Stomach (tissue), 4 donors: ENCODE data around the gene MAGEA4.
A peak's percentile ranks its signal among the peaks of the same experiment; 100 is the strongest.

ENCODE experiments used
- POLR2A ChIP-seq, 4 donors: fragments of 450-650 bp; IDR thresholded peaks; one replicate each; pipeline ENCODE4 v1.6.1; 2016; ENCODE audit warnings: antibody characterized with exemption in 4 of 4, control low read depth in 2 of 4, mild to moderate bottlenecking in 1 of 4, moderate library complexity in 1 of 4
- POLR2AphosphoS5 ChIP-seq, 3 donors: sonication (generic); formaldehyde crosslinking; IDR thresholded peaks; one replicate each; pipeline ENCODE4 v1.6.1; 2016; ENCODE audit warnings: antibody characterized with exemption in 3 of 3

DNA sequence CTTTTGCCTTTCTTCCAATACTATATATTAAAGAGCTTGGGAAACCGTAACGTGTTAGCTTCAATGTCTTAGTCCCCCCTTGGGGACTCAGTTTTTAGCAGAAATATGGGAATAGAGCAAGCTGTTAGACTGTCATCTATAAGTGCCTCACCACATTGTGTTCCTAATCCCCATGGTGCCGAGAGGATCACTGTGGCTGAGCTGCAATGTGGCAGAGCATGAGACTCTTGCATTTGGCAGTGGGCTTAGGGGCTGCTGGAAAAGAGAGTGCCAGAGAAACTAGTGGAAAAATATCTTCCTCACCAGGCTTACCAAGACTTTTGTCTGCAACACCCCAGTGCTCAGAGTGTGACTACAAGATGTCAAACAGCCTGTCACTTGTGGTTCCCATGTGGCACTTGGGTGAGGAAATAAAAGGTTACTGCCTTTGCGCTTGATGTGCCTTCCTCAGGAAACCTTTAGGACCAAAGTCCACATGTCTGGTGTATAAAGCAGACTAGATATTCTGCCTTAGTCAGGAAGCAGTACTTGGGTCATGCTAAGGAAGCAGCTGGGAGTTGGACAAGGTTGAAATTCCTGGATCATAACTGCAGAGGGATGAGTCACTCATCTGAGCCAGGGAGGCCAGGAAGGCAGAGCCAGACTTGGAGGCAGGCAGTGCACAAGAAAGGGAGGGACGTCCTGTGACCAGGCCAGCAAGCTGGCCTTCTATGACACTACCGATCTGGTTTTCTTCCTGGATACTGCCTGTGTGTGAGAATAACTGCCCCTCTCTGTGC lies 9.7 kb upstream of the MAGEA4 start:
- TF ChIP-seq POLR2AphosphoS5 (IDR thresholded peaks at IDR 0.05), result peak in 1 of 3 donors; percentile 11
- no peak for TF ChIP-seq POLR2A (IDR thresholded peaks at IDR 0.05)
